NB4 (cell line): ENCODE data around the gene ARHGEF7.

Experiments
- DNase-seq: peaks from one replicate; pipeline ENCODE4 v3.0.0; 2010; ENCODE audit warnings: low read depth
- H3K4me3 ChIP-seq: one replicate; pipeline ENCODE4 v1.5.1; 2011; ENCODE audit warnings: mild to moderate bottlenecking, low read depth, low read length, moderate library complexity
- MYC ChIP-seq: IDR thresholded peaks from 2 replicates; pipeline ENCODE4 v1.6.1; 2011; ENCODE audit warnings: low read depth, low read length
- POLR2A ChIP-seq: IDR thresholded peaks from 2 replicates; pipeline ENCODE4 v1.6.1; 2011; ENCODE audit warnings: mild to moderate bottlenecking; ENCODE audit not compliant: insufficient read length; ENCODE audit errors: extremely low read depth
- TF ChIP-seq, protein P1 (sequence below): IDR thresholded peaks from 2 replicates; pipeline ENCODE4 v1.6.1; 2011; ENCODE audit warnings: low read depth, low read length
- TF ChIP-seq, protein P2 (sequence below): IDR thresholded peaks from one replicate; pipeline ENCODE4 v1.5.1; 2012; ENCODE audit warnings: low read depth, low read length

Gene ARHGEF7

DNA sequence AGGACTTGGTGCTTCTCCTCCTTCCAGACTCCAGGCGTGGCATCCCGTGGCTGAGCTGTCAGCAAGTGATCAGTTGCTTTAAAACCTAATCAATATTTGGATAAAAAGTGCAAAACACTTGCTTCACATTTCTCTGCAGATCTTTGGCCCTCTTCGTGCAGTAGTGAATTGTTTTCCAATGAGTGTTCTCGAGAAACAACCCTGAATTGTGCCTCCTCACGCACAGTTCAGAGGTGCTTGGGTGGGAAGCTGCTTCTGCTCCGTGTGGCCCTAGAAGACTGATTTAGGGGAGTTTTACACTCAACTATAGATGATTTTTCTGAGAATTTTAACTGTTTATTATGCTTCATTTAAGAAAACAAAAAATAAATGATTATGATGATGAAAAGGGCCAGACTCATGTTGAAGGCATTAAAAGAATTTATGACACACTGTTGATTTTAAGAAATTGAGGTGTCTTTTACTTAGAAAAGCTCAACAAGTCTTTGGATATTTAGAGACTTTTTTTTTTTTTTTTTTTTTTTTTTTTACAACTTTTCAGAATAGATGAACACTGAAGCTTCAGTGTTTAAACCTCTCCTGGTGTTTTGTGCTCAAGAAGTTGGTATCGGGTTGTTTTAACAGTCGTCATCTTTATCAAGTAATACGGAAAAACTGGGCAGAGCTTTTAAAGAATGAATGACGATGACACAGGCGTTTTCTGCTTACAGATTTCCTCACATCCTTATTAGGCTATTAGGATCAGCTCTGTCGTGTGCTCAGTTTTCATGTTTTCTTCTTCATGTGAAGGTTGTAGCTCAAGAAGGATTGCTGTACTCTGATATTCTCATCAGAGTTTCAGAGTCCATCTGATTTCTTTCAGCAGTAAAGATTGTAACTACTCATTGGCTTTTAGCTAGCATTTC lies 165.8 kb downstream of the ARHGEF7 start:
- no peak for DNase-seq
- TF ChIP-seq MYC: no peak
- TF ChIP-seq, protein P1, sequence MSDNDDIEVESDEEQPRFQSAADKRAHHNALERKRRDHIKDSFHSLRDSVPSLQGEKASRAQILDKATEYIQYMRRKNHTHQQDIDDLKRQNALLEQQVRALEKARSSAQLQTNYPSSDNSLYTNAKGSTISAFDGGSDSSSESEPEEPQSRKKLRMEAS: no peak
- no peak overlapping the region for H3K4me3 ChIP-seq

GRCh38 chr13:111281751-111282311 lies 166.7 kb downstream of the ARHGEF7 start:
- TF ChIP-seq POLR2A (no peak), MYC (no peak)
- TF ChIP-seq, protein P1: no peak
- TF ChIP-seq, protein P2, sequence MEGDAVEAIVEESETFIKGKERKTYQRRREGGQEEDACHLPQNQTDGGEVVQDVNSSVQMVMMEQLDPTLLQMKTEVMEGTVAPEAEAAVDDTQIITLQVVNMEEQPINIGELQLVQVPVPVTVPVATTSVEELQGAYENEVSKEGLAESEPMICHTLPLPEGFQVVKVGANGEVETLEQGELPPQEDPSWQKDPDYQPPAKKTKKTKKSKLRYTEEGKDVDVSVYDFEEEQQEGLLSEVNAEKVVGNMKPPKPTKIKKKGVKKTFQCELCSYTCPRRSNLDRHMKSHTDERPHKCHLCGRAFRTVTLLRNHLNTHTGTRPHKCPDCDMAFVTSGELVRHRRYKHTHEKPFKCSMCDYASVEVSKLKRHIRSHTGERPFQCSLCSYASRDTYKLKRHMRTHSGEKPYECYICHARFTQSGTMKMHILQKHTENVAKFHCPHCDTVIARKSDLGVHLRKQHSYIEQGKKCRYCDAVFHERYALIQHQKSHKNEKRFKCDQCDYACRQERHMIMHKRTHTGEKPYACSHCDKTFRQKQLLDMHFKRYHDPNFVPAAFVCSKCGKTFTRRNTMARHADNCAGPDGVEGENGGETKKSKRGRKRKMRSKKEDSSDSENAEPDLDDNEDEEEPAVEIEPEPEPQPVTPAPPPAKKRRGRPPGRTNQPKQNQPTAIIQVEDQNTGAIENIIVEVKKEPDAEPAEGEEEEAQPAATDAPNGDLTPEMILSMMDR: no peak
- H3K4me3 ChIP-seq: no peak overlapping the region
- no peak for DNase-seq

DNA sequence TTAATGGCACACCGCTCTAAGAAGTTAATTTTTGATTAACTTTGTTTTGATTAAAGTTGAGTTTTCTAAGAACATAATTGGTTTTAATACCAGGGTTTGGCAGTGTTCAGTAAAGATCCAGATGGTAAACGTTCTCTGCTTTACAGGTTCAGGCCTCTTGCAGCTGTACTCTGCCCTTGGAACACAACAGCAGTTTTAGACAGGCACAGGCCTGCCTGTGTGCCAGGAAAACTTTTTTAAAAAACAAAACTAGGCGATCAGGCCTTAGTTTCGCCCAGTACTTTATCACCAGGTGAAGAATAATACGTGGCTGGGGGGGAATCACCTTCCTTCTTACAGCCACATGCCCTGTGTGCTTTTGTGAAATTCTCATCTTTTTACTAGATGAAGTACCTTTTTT lies 167.3 kb downstream of the ARHGEF7 start:
- no peak for TF ChIP-seq MYC
- TF ChIP-seq, protein P1: no peak
- TF ChIP-seq POLR2A: no peak
- TF ChIP-seq, protein P2: no peak
- H3K4me3 ChIP-seq: no peak overlapping the region
- DNase-seq: no peak

DNA sequence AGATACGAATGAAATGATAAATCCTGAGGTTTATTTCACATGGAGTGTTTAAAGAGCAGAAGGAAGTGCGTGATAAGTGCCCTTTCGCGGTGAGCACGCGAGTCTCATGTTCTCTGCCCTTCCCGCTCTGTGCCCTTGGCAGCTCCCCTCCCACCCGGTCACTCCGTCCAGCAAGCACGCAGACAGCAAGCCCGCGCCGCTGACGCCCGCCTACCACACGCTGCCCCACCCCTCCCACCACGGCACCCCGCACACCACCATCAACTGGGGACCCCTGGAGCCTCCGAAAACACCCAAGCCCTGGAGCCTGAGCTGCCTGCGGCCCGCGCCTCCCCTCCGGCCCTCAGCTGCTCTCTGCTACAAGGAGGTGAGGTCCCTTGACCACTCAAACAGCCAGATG lies 167.9 kb downstream of the ARHGEF7 start:
- H3K4me3 ChIP-seq: no peak overlapping the region
- TF ChIP-seq, protein P1: no peak
- TF ChIP-seq POLR2A: no peak
- TF ChIP-seq, protein P2: no peak
- no peak for TF ChIP-seq MYC
- no peak for DNase-seq

GRCh38 chr13:111283457-111283856 lies 168.3 kb downstream of the ARHGEF7 start:
- no peak overlapping the region for H3K4me3 ChIP-seq
- no peak for DNase-seq
- TF ChIP-seq POLR2A: no peak
- TF ChIP-seq, protein P1: no peak
- TF ChIP-seq MYC: no peak
- TF ChIP-seq, protein P2: no peak

GRCh38 chr13:111283991-111284390 lies 168.9 kb downstream of the ARHGEF7 start:
- DNase-seq: no peak
- H3K4me3 ChIP-seq: no peak overlapping the region
- TF ChIP-seq, protein P1: no peak
- TF ChIP-seq, protein P2: no peak
- TF ChIP-seq MYC: no peak
- TF ChIP-seq POLR2A: no peak
